ENCODE data around the gene SIRPB2.

Gene SIRPB2

DNA sequence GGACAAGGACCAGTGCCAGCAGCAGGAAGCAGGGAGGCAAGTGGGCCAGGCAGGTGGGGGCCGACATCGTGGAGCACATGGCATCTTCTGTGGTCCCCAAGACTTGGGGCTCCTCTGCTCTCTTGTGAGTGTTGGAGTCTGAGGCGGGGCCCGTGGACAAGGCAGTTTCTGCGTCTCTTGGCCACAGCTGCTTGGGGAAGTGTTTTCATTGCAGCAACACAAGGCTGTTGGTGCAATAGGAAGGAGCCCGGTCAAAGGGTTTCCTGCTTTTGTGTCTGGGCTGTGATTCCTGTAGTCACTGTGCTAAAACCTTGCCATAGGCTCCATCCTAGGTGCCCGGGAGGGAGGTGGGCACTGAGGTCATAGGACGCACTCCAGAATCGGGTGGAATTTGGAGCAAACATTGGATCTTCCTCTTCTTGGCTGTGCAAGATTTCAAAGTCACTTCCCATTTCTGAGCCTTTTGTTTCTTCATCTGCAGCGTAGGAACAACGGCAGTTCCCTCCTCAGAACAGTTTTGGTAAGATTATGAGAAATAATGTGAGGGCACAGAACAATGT lies at the start of gene SIRPB2:
SIRPB2 (minus strand) TSS at position 140 of the 560 bp plus-strand sequence; CDS start at position 79, 61 bp downstream.
- no peak for DNase-seq

DNA sequence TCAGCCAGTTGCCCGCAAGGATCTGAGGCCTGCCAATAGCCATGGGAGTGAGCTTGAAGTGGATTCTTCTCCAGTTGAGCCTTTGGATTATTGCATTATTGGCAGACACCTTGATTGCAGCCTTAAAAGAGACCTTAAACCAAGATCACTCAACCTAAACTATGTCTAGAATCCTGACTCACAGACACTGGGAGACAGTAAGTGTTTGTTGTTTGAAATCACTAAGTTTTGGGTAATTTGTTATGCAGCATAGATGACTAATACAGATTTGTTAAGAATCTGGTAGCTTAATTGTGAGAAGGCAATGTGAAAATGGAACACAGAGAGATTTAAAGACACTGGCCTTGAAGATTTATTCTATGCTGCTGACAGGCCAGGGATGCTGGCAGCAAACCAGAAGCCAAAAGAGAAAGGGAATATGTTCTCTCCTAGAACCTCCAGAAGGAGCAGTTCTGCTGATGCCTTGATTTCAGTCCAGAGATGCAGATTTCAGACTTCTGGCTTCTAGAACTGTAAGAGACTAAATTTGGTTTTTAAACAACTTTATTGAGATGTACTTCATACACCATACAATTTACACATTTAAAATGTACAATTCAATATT lies 48.7 kb upstream of the SIRPB2 start:
- DNase-seq, result no peak

DNA sequence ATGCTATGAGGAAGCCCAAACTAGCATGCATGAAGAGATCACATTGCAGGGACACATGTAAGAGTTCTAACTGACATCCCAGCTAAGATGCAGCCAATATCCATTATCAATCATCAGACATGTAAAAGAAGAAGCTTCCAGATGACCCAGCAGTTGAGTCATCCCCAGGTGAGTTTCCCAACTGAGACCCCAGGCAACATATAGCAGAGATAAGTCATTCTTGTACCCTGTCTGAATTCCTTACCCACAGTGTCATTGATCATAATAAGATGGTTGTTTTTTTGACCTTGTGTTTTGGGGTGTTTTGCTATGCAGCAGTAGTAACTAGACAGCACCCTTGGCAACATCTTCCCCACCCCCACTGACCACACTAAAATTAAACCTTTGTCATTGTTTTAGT lies 47.4 kb upstream of the SIRPB2 start:
- no peak for DNase-seq

DNA sequence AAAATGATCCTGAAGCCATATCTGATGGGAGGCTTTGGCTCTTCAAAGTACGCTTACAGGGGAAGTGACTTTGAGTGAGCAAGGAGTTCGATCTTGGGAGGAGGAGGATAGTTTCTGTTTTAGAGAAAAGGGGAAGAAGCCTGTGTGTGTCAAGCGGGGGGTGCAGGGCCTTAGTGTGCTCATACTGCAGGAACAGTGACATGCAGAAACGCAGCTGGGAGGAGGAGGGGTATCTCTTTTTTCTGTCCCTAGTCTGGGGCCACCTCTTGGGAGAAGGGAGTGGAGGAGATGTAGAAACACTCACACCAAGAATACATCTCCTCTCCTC lies 46.5 kb upstream of the SIRPB2 start:
- no peak for DNase-seq

DNA sequence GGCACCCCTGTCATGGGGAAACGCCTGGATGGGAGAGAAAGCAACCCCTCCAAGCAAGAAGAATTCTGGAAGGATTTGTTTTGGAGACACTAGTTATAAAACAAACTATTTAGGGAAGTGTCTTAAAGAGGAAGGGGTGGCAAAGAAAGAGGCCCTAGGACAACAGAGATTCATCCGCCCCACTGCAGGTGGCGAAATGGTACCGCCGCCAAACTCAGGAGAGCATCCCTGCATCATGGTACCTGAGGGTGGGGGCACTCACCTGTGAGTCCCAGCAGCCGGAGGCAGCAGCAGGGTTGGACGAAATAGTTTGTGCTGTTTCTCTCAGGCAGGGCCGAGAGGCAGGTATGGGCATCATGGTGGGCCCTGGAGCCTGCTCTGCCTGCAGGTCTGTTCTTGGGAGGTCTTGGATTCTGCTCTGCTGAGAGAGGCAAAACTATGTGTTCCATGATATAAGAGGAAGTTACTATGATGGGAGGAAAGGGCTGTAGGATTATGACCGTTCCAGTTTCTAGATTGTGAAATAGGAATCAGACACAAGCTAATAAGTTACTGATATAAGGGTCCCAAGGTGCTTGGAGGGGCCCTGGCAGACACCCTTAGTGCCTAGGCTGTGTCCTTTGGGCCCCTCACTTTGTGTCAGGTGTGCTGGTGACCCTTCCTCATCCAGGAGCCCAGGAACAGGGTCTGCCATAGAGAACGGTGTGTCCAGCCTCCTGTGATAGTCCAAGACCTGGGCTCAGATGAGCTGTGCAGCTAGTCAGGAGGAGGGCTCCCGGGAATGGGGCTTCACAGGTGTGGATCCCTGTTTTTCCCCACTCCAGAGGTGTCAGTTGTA lies 45.9 kb upstream of the SIRPB2 start:
- DNase-seq, result no peak

DNA sequence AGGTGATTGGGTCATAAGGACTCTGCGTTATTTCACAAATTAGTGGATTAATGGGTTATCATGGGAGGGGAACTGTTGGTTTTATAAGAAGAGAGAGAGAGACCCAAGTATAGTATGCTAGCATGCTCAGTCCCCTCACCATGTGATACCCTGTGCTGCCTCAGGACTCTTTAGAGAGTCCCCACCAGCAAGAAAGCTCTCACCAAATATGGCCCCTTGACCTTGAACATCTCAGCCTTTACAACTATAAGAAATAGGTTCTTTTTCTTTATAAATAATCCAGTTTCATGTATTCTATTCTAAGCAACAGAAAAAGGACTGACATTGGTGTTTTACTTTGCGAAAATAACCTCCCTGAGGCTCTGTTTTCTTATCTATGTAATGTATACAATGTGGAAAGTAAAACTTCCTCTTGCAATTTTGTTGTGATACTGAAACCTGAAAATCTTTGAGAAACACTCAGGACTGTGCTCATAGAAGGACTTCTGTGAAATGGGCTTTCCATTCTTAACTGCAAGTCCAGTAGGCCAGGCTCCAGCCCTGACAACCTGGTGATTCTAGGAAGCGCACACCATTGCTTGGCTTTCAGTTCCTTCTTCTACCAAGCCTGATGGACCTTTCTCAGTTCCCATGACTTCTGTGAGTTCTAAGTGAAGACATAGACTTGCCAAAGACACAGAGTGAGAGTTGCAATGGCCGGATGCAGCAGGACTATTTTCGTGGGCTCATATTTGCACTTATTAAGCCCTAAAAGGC lies 44.4 kb upstream of the SIRPB2 start:
- no peak for DNase-seq

DNA sequence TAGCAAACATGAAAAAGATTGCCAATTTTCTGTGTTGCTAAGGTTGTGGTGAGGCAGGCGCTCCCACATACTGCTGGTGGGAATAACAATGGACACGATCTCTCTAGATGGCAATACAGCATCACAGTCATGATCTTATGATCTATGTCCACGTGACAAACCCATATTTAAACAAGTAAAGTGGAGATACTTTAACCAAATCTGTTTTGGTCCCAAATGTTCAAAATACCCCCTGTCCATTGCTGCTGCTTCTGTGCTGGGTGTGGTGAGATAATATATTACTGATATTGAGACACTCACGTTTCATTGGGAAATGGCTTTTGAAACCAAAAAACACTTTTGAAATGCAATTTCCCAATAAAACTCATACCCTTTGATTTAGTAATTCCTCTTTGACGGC lies 43.3 kb upstream of the SIRPB2 start:
- no peak for DNase-seq

DNA sequence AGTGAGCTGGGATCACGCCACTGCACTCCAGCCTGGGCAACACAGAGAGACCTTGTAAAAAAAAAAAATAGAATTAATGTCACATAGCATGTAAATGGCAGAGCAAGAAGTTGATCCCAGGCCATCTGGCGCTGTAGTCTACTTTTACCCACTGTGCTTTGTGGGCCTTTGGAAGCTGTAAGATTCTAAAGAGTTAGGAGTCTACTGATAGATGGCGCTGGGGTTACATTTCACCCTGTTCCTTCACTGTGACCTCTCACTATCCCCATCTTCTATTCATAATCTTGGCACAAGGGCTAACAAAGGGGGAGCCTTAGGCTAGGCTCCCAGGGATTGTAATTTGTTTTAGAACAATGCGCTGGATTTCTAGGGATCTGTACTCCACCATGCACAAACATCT lies 41.8 kb upstream of the SIRPB2 start:
- DNase-seq, result no peak

DNA sequence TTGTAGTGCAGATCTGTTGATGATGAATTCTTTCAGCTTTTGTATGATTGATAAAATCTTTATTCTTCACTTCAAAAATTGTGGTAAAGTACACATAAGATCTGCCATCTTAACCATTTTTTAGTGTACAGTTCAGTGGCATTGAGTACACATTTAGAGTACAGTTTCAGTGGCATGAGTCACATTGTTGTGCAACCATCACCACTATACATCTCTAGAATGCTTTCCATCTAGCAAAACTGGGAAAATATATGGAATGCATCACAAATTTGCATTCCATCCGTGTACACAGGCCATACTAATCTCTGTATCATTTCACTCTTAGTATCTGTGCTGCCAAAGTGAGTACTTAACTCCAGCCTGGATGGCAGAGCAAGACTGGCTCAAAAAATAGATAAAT lies 37.6 kb upstream of the SIRPB2 start:
- no peak for DNase-seq

DNA sequence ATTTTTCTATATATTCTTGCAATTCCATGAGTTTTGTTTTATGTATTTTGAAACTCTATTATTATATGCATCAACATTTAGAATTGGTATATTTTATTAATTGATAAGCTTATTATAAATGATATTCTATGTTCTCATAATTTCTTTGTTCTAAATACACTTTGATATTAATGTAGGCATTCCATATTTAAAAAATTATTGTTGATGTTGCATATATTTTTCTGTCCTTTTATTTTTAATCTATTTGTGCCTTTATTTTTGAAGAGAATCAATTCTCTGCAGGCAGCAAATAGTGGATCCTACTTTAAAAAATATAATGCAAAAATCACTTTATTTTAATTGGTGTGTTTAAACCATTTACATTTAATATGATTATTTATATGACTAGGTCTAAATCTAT lies 36.7 kb upstream of the SIRPB2 start:
- DNase-seq, result no peak

DNA sequence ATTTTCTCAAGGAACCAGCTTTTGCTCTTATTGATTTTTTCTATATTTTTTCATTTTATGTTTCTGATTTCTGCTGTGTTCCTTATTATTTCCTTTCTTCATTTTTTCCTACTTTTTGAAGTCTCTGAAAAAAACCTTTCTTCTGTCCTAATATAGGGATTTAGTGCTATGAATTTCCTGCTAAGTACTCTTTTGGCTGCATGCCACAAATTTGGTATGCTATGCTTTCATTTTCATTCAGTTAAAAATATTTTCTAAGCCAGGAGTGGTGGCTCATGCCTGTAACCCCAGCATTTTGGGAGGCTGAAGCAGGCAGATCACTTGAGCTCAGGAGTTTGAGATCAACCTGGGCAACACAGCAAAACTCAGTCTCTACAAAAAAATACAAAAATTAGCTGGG lies 35.7 kb upstream of the SIRPB2 start:
- DNase-seq, result no peak

DNA sequence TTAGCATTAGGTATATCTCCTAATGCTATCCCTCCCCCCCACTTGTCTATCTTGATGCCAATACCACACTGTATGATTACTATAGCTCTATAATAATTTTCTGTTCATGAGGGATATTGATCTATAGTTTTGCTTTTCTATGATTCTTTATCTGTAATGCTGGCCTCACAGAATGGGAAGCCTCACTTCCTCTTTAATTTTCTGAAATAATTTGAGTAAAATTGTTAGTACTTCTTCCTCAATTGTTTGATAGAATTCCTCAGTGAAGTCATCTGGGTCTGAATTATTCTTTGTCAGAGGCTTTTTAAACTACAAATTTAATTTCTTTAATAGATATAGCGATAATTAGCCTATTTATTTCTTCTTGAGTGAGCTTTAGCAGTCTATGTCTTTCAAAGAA lies 35.1 kb upstream of the SIRPB2 start:
- DNase-seq, result no peak

DNA sequence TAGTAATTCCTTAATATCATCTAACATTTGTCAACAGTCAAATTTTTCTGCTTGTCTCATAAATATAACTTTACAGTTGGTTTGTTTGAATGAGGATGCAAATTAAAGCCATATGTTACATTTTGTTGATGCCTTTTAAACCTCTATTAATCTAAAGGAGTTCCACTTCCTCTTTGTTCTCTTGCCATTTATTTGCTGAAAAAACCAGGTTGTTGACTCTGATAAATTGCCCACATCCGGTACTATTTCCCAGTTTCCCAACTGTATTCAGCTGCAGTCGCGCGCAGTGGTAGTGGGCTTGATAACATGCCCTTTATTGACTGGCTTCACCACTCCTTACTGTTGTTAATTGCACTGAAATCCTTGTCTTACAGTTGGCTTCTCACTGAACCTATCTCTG lies 32.8 kb upstream of the SIRPB2 start:
- DNase-seq, result no peak

DNA sequence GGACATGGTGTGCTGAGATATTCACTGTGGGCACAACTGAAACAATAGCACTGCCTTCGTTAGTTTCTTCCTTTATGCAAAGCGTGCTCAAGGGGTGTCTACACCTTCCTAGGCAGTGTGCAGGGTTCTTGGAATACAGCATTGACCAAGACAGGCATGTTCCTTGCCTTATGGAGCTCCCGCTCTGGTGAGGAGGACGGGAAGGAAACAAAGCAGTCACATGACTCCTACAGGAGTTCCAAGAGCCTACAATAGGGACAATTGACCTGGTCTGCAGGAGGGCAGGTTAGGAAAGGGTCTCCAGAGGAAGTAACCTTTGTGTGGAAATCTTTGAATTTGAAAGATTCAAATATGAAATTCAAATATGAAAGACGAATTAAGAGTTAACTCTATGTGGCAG lies 25.8 kb upstream of the SIRPB2 start:
- no peak for DNase-seq

DNA sequence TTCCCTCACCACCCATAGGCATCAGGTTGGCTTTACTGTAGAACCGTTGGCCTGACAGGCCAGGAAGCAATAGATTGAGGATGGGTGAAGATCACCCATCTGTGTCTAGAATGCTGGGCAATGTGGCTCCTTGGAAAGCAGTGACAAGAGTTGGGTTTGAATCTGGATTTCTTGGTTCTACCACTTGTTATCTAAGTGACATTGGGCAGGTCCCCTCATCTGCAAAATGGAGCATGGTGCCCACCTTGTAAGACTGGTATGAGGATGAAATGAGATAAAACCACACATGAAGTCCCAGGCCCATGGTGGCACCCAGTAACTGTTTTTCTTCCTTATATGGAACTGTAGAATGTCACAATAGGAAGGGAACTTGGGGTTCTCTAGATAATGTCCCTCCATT lies 22.6 kb upstream of the SIRPB2 start:
- no peak for DNase-seq

DNA sequence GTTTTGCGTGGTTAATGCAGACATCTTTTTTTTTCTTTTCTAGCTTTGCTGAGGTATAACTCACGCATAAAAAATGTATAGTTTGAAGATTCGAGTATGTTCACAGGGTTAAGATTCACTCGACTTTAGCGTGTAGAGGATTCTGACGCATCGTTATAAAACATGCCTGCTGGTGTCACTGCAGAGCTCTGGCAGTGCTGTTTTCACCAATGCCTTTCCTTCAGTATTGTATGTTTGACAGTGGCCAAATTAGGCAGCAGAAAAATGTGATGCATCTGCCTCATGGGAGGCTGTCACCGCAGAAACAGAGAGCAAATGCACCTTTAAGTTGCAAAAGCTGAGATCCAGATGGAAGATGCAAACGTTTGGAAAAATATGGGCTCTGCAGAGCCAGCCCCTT lies 18.0 kb upstream of the SIRPB2 start:
- DNase-seq, result peak in 1 of 2 experiments; percentile 33

DNA sequence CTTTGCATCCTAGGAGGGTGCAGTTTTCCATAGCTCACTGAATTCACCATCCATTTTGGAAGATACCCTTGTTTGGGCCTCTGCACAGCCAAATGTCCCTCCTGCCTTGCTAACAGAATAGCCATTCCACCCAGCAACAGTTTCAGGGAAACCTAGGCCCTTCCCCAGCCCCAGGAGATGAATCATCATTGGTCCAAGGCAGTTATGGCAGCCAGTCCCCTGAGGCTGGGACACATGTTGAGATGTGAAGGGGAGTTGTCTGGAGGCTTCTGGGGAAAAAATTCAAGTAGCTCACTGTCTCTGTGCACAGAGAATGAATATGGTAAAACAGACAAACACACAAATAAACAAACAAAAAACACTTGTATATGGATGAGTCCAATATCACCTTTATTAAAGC lies 17.4 kb upstream of the SIRPB2 start:
- DNase-seq, result no peak

DNA sequence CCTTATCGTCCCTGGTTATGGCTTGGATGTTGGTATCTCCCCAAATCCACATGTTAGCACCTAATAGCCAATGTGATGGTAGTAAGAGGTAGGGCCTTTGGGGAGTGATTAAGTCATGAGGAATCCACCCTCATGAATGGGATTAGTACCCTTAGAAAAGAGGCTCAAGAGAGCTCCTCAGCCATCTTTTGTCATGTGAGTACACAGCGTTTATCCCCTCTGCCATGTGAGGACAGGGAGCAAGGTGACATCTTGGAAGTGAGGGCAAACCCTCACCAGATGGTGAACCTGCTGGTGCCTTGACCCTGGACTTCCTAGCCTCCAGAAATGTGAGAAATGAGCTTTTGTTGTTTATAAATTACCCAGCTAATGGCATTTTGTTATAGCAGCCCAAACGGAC lies 16.1 kb upstream of the SIRPB2 start:
- no peak for DNase-seq

DNA sequence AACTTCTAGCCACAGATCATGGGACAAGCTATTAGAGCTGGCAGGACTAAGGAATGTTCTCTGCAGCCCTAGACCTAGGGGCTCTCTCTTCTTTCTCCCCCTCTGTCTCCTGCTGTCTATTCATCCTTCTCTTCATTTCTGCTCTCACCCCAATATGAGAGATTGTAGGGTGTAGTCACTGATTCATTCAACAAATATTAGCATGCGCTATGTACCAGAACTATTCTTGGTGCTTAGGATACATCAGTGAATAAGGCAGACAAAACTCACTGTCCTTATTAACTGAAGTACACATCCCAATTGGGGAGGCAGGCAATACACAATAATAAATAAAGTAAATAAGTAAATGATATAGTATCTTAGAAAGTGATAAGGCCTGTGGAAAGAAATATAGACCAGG lies 14.7 kb upstream of the SIRPB2 start:
- DNase-seq, result no peak

DNA sequence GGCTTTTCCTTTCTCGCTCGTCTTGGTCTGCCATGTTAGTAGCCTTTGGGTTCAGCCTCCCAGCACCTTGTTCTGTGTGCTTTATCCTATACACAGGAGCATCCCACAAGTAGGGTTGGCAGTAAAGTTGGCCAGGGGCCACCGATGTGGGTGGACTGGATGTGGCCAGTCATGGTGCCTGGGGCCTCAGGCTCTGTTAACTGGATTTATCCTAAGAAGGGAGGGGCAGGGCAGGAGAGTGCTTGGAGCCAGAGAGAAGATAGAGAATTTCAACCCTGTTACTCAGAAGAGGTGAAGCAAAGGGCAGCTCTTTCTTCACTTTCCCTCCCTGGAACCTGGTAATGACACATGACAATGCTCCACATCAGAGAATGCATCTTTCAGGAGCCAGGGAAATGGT lies 14.1 kb upstream of the SIRPB2 start:
- DNase-seq, result no peak

DNA sequence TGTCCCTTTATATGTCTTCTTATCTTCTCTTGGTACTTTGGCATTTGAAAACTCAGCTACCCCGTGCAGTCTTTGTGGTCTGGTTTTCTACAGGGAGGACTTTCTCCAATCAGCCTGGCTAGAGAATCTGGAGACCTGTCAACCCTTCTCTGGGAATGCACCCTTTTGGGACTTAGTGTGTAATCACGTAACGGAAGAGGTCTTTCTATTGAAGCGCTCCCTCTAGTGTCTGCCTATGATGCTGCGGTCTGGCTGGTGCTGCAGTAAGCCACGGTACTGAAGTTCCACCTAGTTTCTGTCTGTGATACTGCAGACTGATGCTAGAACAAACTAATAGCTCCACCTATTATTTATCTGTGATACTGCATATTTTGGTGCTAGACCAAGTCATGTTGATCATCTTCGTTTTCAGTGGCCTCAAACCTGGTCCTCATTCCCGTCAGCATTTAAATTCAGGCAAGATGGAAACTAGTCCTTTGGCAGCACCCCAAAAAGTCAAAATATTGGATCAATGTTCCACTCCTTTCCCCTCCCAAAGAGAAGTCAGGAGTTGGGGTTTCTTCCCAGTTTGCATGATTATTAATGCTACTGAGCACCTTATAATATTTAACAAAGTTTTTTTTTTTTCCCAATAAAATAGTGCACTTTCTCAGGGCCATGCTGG lies 12.5 kb upstream of the SIRPB2 start:
- DNase-seq, result peak; percentile 79 to 80

DNA sequence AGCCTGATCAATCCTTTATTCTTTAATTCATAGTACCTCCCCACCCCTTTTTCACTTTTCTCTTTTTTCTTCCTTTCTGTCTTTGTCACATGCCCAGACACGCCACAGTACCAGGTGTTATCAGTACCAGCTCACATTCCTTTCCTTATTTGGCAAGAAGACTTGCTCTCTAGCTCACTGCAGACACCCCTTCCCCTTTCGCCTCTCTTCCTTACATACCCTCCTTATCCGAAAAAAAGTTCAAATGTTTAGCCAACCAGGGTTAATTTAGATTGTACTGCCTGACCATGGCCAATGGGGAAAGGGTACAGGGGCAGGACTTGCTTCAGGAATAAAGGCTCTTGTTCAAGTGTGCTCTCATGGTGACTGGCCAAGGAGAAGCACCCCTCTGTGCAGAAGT lies 9.3 kb upstream of the SIRPB2 start:
- no peak for DNase-seq

All from activated T-cell treated with anti-CD3 and anti-CD28 coated beads, Interleukin-2, amount 50 U/mL, for 48 hours (primary cell).